ENCODE results near the gene CDHR5.
"Not testable (repeated sequence)": the region's sequence is repeated elsewhere in the genome, so short reads cannot be mapped to it uniquely, and the experiment has no call there.

CDHR5 gene

GRCh38 chr11:624705-625635, at the start of gene CDHR5:
Gene CDHR5, minus strand, starts transcription at chr11:624955. Its CDS starts 53 bp downstream, at chr11:624902.
- DNase-seq (ENCODE audit: low spot score), result no peak

- no peak for DNase-seq (ENCODE audit: low spot score)
Observed at GRCh38 chr11:674406-674805, 49.7 kb upstream of the CDHR5 start.

GRCh38 chr11:673866-674265, 49.1 kb upstream of the CDHR5 start:
- DNase-seq (ENCODE audit: low spot score), result no peak

- DNase-seq (ENCODE audit: low spot score), result peak; percentile 88
Observed at GRCh38 chr11:665704-666281, 41.0 kb upstream of the CDHR5 start.

GRCh38 chr11:665062-665703, 40.4 kb upstream of the CDHR5 start:
- no peak for DNase-seq (ENCODE audit: low spot score)

- peak; percentile 87 for DNase-seq (ENCODE audit: low spot score)
Observed at GRCh38 chr11:662689-663274, 38.0 kb upstream of the CDHR5 start.

- no peak for DNase-seq (ENCODE audit: low spot score)
Observed at GRCh38 chr11:660681-661444, 36.1 kb upstream of the CDHR5 start.

- no peak for DNase-seq (ENCODE audit: low spot score)
Observed at GRCh38 chr11:660281-660680, 35.5 kb upstream of the CDHR5 start.

GRCh38 chr11:659532-660085, 34.9 kb upstream of the CDHR5 start:
- DNase-seq (ENCODE audit: low spot score), result no peak

GRCh38 chr11:657691-658126, 33.0 kb upstream of the CDHR5 start:
- no peak for DNase-seq (ENCODE audit: low spot score)

- DNase-seq (ENCODE audit: low spot score), result no peak
Observed at GRCh38 chr11:656866-657265, 32.1 kb upstream of the CDHR5 start.

GRCh38 chr11:656426-656825, 31.7 kb upstream of the CDHR5 start:
- no peak for DNase-seq (ENCODE audit: low spot score)

- no peak for DNase-seq (ENCODE audit: low spot score)
Observed at GRCh38 chr11:655036-655726, 30.4 kb upstream of the CDHR5 start.

GRCh38 chr11:654444-654843, 29.7 kb upstream of the CDHR5 start:
- not testable (repeated sequence) for DNase-seq (ENCODE audit: low spot score)

- no peak for DNase-seq (ENCODE audit: low spot score)
Observed at GRCh38 chr11:653837-654236, 29.1 kb upstream of the CDHR5 start.

GRCh38 chr11:653136-653535, 28.4 kb upstream of the CDHR5 start:
- not testable (repeated sequence) for DNase-seq (ENCODE audit: low spot score)

- no peak for DNase-seq (ENCODE audit: low spot score)
Observed at GRCh38 chr11:650482-650881, 25.7 kb upstream of the CDHR5 start.

GRCh38 chr11:647672-648158, 23.0 kb upstream of the CDHR5 start:
- not testable (repeated sequence) for DNase-seq (ENCODE audit: low spot score)

GRCh38 chr11:646214-646613, 21.5 kb upstream of the CDHR5 start:
- DNase-seq (ENCODE audit: low spot score), result no peak

GRCh38 chr11:645536-645935, 20.8 kb upstream of the CDHR5 start:
- no peak for DNase-seq (ENCODE audit: low spot score)

Data from GM03348 (cell line).